Tibial nerve (tissue), 4 donors: Measurements from ENCODE around the gene PSORS1C2. TPM values are rescaled to one million over a fixed set of nuclear protein-coding genes. Genes with fewer than 3 reads are reported as not detected.

Experiments
- DNase-seq, 2 donors: peaks; one replicate each; pipeline ENCODE4 v3.0.0-alpha.2; 2019; ENCODE audit warnings: low spot score in 2 of 2
- H3K27ac ChIP-seq, 4 donors: fragments of 200-600 bp; sonication (generic) in 3 of 4; one replicate each; pipeline ENCODE4 v1.5.1; 2017 to 2019; ENCODE audit warnings: mild to moderate bottlenecking in 1 of 4
- H3K27me3 ChIP-seq, 2 donors: fragments of 200-600 bp; sonication (generic) in 1 of 2; one replicate each; pipeline versions ENCODE4 v1.5.1 to v1.6.0; 2017 to 2019
- H3K36me3 ChIP-seq, 3 donors: fragments of 200-600 bp; sonication (generic); one replicate each; pipeline ENCODE4 v1.5.1; 2018 to 2019
- H3K4me1 ChIP-seq, 4 donors: fragments of 200-600 bp; sonication (generic) in 3 of 4; one replicate each; pipeline ENCODE4 v1.5.1; 2017 to 2019
- H3K4me3 ChIP-seq, 4 donors: fragments of 200-600 bp; sonication (generic) in 3 of 4; one replicate each; pipeline ENCODE4 v1.5.1; 2017 to 2019; ENCODE audit warnings: mild to moderate bottlenecking in 1 of 4, moderate library complexity in 1 of 4
- H3K9me3 ChIP-seq, 4 donors: fragments of 200-600 bp; sonication (generic) in 3 of 4; one replicate each; pipeline ENCODE4 v1.5.1; 2017 to 2019
- CTCF ChIP-seq, 5 experiments: fragments of 200-600 bp in 3 of 5; fragments of 450-650 bp in 2 of 5; sonication (generic) in 3 of 5; IDR thresholded peaks; one replicate each; pipeline ENCODE4 v1.5.1; 2016 to 2019; ENCODE audit warnings: antibody characterized with exemption in 5 of 5, mild to moderate bottlenecking in 3 of 5, moderate library complexity in 2 of 5
- EP300 ChIP-seq, 2 donors: sonication (generic); formaldehyde crosslinking; IDR thresholded peaks; one replicate each; pipeline ENCODE4 v1.6.1; 2017; ENCODE audit warnings: antibody characterized with exemption in 2 of 2, mild to moderate bottlenecking in 1 of 2
- POLR2A ChIP-seq, 2 donors: fragments of 450-650 bp; IDR thresholded peaks; one replicate each; pipeline ENCODE4 v1.6.1; 2017; ENCODE audit warnings: antibody characterized with exemption in 2 of 2, mild to moderate bottlenecking in 2 of 2, moderate library complexity in 2 of 2
- WGBS, 2 donors: methylation state at CpG; one replicate each; pipeline ENCODE4 v1.1.5; 2018; 5-methylcytosine and 5-hydroxymethylcytosine counted together
- total RNA-seq, 4 donors: library from RNA; depleted of rRNA; stranded (reverse); fragments of >200 nt; gene quantifications; one replicate each; pipeline ENCODE4 v1.1.0, GENCODE V29; 2016

PSORS1C2 gene
- total RNA-seq, 4 donors from 2014 or later = not detected

DNA sequence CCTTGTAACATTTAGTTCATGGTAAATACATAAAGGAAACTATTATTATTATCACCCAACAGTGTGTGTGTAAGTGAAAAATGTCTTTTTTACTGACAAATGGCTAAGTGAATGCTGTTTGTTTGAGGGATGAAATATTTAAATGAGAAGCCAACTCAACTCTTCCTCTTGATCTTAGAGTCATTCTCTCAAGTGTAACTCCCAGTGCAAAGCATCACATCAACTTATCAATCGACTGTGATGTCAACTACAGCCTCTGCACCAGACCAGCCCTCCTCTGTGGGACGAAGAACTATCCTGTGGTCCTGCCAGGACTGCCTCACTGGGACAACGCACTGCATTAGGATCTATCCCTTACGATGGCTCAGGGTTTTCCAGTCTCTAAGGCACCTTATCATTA lies 31.8 kb downstream of the PSORS1C2 start:
- H3K9me3 ChIP-seq = no peaks in the 10 kb centered on the region
- H3K27me3 ChIP-seq = no peaks in the 10 kb centered on the region
- WGBS, 2 donors = 71 to 79% methylated on average over 4 of the region's 4 CpGs
- H3K4me3 ChIP-seq = no peak overlapping the region
- H3K36me3 ChIP-seq = no peaks in the 10 kb centered on the region
- no peaks in the 10 kb centered on the region for H3K4me1 ChIP-seq
- TF ChIP-seq EP300 (IDR thresholded peaks at IDR 0.05) = no peak
- no peak for TF ChIP-seq CTCF (IDR thresholded peaks at IDR 0.05)
- TF ChIP-seq POLR2A (IDR thresholded peaks at IDR 0.05) = no peak
- DNase-seq = no peak
- no peak overlapping the region for H3K27ac ChIP-seq

GRCh38 chr6:31103136-31103535 lies 35.7 kb downstream of the PSORS1C2 start:
- no peak overlapping the region for H3K4me3 ChIP-seq
- H3K27me3 ChIP-seq = no peaks in the 10 kb centered on the region
- no peaks in the 10 kb centered on the region for H3K9me3 ChIP-seq
- TF ChIP-seq CTCF (IDR thresholded peaks at IDR 0.05) (no peak), POLR2A (IDR thresholded peaks at IDR 0.05) (no peak), EP300 (IDR thresholded peaks at IDR 0.05) (no peak)
- H3K4me1 ChIP-seq = no peaks in the 10 kb centered on the region
- 93 to 95% methylated on average over 2 of the region's 2 CpGs for WGBS, 2 donors
- no peak overlapping the region for H3K27ac ChIP-seq
- DNase-seq = no peak
- H3K36me3 ChIP-seq = no peaks in the 10 kb centered on the region

- WGBS, 2 donors = 94% methylated on average over 4 of the region's 4 CpGs
- no peak overlapping the region for H3K4me3 ChIP-seq
- no peaks in the 10 kb centered on the region for H3K27me3 ChIP-seq
- no peak overlapping the region for H3K27ac ChIP-seq
- no peaks in the 10 kb centered on the region for H3K9me3 ChIP-seq
- DNase-seq = no peak
- H3K4me1 ChIP-seq = peaks cover 0 to 11% (median 3%) of the 10 kb centered on the region in 4 donors
- H3K36me3 ChIP-seq = no peaks in the 10 kb centered on the region
- no peak for TF ChIP-seq EP300 (IDR thresholded peaks at IDR 0.05)
- no peak for TF ChIP-seq CTCF (IDR thresholded peaks at IDR 0.05)
Measured at GRCh38 chr6:31098449-31098938, 40.4 kb downstream of the PSORS1C2 start.

DNA sequence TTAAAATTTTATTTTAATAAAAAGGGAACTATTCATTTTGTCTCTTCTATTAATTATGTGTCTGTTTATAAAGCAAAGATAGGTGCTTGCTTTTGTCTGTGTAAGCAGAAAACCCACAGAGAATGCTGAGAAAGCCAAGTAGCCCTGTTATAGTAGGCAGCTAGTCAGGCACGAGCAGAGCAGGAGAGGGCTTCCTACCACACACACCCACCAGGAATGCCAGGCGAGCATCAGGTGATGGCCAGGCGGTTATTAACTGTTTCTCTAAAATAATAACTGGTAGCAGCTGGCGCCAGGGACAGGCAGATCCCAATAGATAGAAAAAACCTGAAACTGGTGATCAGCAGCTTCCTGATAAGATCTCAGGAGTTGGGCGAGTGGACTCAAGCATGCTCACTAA lies 42.2 kb downstream of the PSORS1C2 start:
- Histone ChIP-seq H3K4me3 (no peak overlapping the region), H3K9me3 (no peaks in the 10 kb centered on the region), H3K36me3 (no peaks in the 10 kb centered on the region), H3K27me3 (no peaks in the 10 kb centered on the region), H3K4me1 (peaks cover 0 to 20% (median 3%) of the 10 kb centered on the region in 4 donors), H3K27ac (no peak overlapping the region)
- 69 to 72% methylated on average over 5 of the region's 5 CpGs for WGBS, 2 donors
- no peak for TF ChIP-seq CTCF (IDR thresholded peaks at IDR 0.05)
- TF ChIP-seq POLR2A (IDR thresholded peaks at IDR 0.05) = no peak
- TF ChIP-seq EP300 (IDR thresholded peaks at IDR 0.05) = no peak
- no peak for DNase-seq

DNA sequence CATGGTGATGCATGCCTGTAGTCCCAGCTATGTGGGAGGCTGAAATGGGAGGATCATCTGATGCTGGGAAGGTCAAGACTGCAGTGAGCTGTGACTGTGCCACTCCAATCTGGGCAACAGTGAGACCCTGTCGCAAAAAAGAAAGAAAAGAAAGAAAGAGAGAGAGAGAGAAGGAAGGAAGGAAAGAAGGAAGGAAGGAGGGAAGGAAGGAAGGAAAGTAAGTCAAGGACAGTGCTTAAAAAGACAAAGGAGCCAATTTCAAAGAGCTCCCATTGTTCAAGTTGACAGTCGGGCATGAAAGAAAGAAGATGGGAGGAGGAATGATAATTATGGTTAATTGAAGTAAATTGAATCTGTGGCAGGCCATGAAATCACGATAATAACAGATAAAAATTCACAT lies 42.7 kb downstream of the PSORS1C2 start:
- Histone ChIP-seq H3K4me3 (no peak overlapping the region), H3K27me3 (no peaks in the 10 kb centered on the region), H3K27ac (no peak overlapping the region), H3K36me3 (no peaks in the 10 kb centered on the region), H3K4me1 (peaks cover 0 to 20% (median 3%) of the 10 kb centered on the region in 4 donors), H3K9me3 (no peaks in the 10 kb centered on the region)
- no peak for TF ChIP-seq POLR2A (IDR thresholded peaks at IDR 0.05)
- TF ChIP-seq CTCF (IDR thresholded peaks at IDR 0.05) = no peak
- no peak for TF ChIP-seq EP300 (IDR thresholded peaks at IDR 0.05)
- WGBS, 2 donors = 57 to 73% methylated on average over 3 of the region's 3 CpGs
- no peak for DNase-seq
